Measurements from ENCODE around the gene LPAR1.

The LPAR1 gene

GRCh38 chr9:110895147-110895905 lies 142.9 kb downstream of the LPAR1 start:
- no peaks in the 10 kb centered on the region for H3K4me1 Mint-ChIP-seq
- H3K36me3 Mint-ChIP-seq: peaks cover 3 to 4% of the 10 kb centered on the region in 2 donors
- peaks cover 0 to 5% of the 10 kb centered on the region in 2 donors for H3K27me3 Mint-ChIP-seq
- no peak for ATAC-seq (replicated peaks)
- peaks cover 9 to 11% of the 10 kb centered on the region in 2 donors for H3K9me3 Mint-ChIP-seq
- DNase-seq: no peak
- H3K27ac Mint-ChIP-seq: no peak overlapping the region
- H3K4me3 Mint-ChIP-seq: no peak overlapping the region

- Mint-ChIP-seq H3K27ac (no peak overlapping the region), H3K27me3 (peaks cover 0 to 5% of the 10 kb centered on the region in 2 donors), H3K36me3 (peaks cover 3 to 4% of the 10 kb centered on the region in 2 donors), H3K4me1 (no peaks in the 10 kb centered on the region), H3K9me3 (peaks cover 9 to 11% of the 10 kb centered on the region in 2 donors), H3K4me3 (no peak overlapping the region)
- DNase-seq (no peak), ATAC-seq (replicated peaks) (no peak)
Measured at GRCh38 chr9:110894731-110895130, 143.5 kb downstream of the LPAR1 start.

GRCh38 chr9:110892689-110893088 lies 145.6 kb downstream of the LPAR1 start:
- peaks cover 3 to 4% of the 10 kb centered on the region in 2 donors for H3K36me3 Mint-ChIP-seq
- H3K27ac Mint-ChIP-seq: no peak overlapping the region
- no peaks in the 10 kb centered on the region for H3K4me1 Mint-ChIP-seq
- H3K9me3 Mint-ChIP-seq: peaks cover 9 to 11% of the 10 kb centered on the region in 2 donors
- no peak overlapping the region for H3K4me3 Mint-ChIP-seq
- DNase-seq: no peak
- no peak for ATAC-seq (replicated peaks)
- H3K27me3 Mint-ChIP-seq: peaks cover 0 to 5% of the 10 kb centered on the region in 2 donors

GRCh38 chr9:110891760-110892159 lies 146.5 kb downstream of the LPAR1 start:
- no peaks in the 10 kb centered on the region for H3K4me1 Mint-ChIP-seq
- no peaks in the 10 kb centered on the region for H3K27me3 Mint-ChIP-seq
- peaks cover 4 to 5% of the 10 kb centered on the region in 2 donors for H3K9me3 Mint-ChIP-seq
- no peak overlapping the region for H3K27ac Mint-ChIP-seq
- H3K36me3 Mint-ChIP-seq: no peaks in the 10 kb centered on the region
- H3K4me3 Mint-ChIP-seq: no peak overlapping the region
- ATAC-seq (replicated peaks): no peak
- no peak for DNase-seq

- Mint-ChIP-seq H3K9me3 (peaks cover 0 to 4% of the 10 kb centered on the region in 2 donors), H3K27ac (no peak overlapping the region), H3K4me3 (no peak overlapping the region), H3K36me3 (no peaks in the 10 kb centered on the region), H3K27me3 (no peaks in the 10 kb centered on the region), H3K4me1 (no peaks in the 10 kb centered on the region)
- DNase-seq (no peak), ATAC-seq (replicated peaks) (no peak)
Measured at GRCh38 chr9:110890416-110890815, 147.9 kb downstream of the LPAR1 start.

GRCh38 chr9:110887276-110887675 lies 151.0 kb downstream of the LPAR1 start:
- Mint-ChIP-seq H3K9me3 (peaks cover 0 to 2% of the 10 kb centered on the region in 2 donors), H3K4me3 (no peak overlapping the region), H3K4me1 (no peaks in the 10 kb centered on the region), H3K36me3 (no peaks in the 10 kb centered on the region), H3K27me3 (no peaks in the 10 kb centered on the region), H3K27ac (no peak overlapping the region)
- ATAC-seq (replicated peaks) (no peak), DNase-seq (no peak)

- Mint-ChIP-seq H3K4me1 (no peaks in the 10 kb centered on the region), H3K27me3 (no peaks in the 10 kb centered on the region), H3K27ac (no peak overlapping the region), H3K4me3 (no peak overlapping the region), H3K36me3 (no peaks in the 10 kb centered on the region), H3K9me3 (no peaks in the 10 kb centered on the region)
- DNase-seq: no peak
- no peak for ATAC-seq (replicated peaks)
Measured at GRCh38 chr9:110886832-110887231, 151.4 kb downstream of the LPAR1 start.

GRCh38 chr9:110880189-110880588 lies 158.1 kb downstream of the LPAR1 start:
- no peaks in the 10 kb centered on the region for H3K9me3 Mint-ChIP-seq

GRCh38 chr9:110877374-110877773 lies 160.9 kb downstream of the LPAR1 start:
- no peaks in the 10 kb centered on the region for H3K9me3 Mint-ChIP-seq
- peaks cover 0 to 1% of the 10 kb centered on the region in 2 donors for H3K36me3 Mint-ChIP-seq
- no peak overlapping the region for H3K4me3 Mint-ChIP-seq
- peaks cover 14% of the 10 kb centered on the region in 2 donors for H3K27me3 Mint-ChIP-seq
- peaks cover 4 to 7% of the 10 kb centered on the region in 2 donors for H3K4me1 Mint-ChIP-seq
- ATAC-seq (replicated peaks) (no peak), DNase-seq (no peak)
- H3K27ac Mint-ChIP-seq: no peak overlapping the region

More at GRCh38 chr9:110880189-110880588, 158.1 kb downstream of the LPAR1 start:
- H3K27ac Mint-ChIP-seq: no peak overlapping the region
- H3K36me3 Mint-ChIP-seq: peaks cover 0 to 1% of the 10 kb centered on the region in 2 donors
- no peak for ATAC-seq (replicated peaks)
- H3K4me1 Mint-ChIP-seq: peaks cover 3 to 5% of the 10 kb centered on the region in 2 donors
- no peak for DNase-seq
- no peak overlapping the region for H3K4me3 Mint-ChIP-seq
- peaks cover 5% of the 10 kb centered on the region in 2 donors for H3K27me3 Mint-ChIP-seq

GRCh38 chr9:110876929-110877328 lies 161.3 kb downstream of the LPAR1 start:
- no peak overlapping the region for H3K27ac Mint-ChIP-seq
- H3K4me3 Mint-ChIP-seq: no peak overlapping the region
- H3K9me3 Mint-ChIP-seq: no peaks in the 10 kb centered on the region
- ATAC-seq (replicated peaks): no peak
- H3K36me3 Mint-ChIP-seq: peaks cover 0 to 1% of the 10 kb centered on the region in 2 donors
- no peak for DNase-seq
- H3K4me1 Mint-ChIP-seq: peaks cover 4 to 7% of the 10 kb centered on the region in 2 donors
- H3K27me3 Mint-ChIP-seq: peaks cover 14 to 16% of the 10 kb centered on the region in 2 donors

- H3K27ac Mint-ChIP-seq: no peak overlapping the region
- peaks cover 0 to 1% of the 10 kb centered on the region in 2 donors for H3K36me3 Mint-ChIP-seq
- no peaks in the 10 kb centered on the region for H3K9me3 Mint-ChIP-seq
- ATAC-seq (replicated peaks) (peak; percentile 65 to 81), DNase-seq (no peak)
- H3K4me1 Mint-ChIP-seq: peaks cover 4 to 7% of the 10 kb centered on the region in 2 donors
- H3K4me3 Mint-ChIP-seq: no peak overlapping the region
- H3K27me3 Mint-ChIP-seq: peaks cover 14 to 16% of the 10 kb centered on the region in 2 donors
Measured at GRCh38 chr9:110874963-110875674, 163.2 kb downstream of the LPAR1 start.

GRCh38 chr9:110872920-110873319 lies 165.3 kb downstream of the LPAR1 start:
- Mint-ChIP-seq H3K4me1 (peaks cover 4 to 7% of the 10 kb centered on the region in 2 donors), H3K27ac (no peak overlapping the region), H3K4me3 (no peak overlapping the region), H3K27me3 (peaks cover 14 to 16% of the 10 kb centered on the region in 2 donors), H3K9me3 (no peaks in the 10 kb centered on the region), H3K36me3 (peaks cover 0 to 1% of the 10 kb centered on the region in 2 donors)
- DNase-seq: no peak
- no peak for ATAC-seq (replicated peaks)

- Mint-ChIP-seq H3K36me3 (peaks cover 0 to 1% of the 10 kb centered on the region in 2 donors), H3K9me3 (no peaks in the 10 kb centered on the region), H3K27me3 (peaks cover 14 to 16% of the 10 kb centered on the region in 2 donors), H3K4me3 (no peak overlapping the region), H3K4me1 (peaks cover 4 to 7% of the 10 kb centered on the region in 2 donors), H3K27ac (no peak overlapping the region)
- no peak for DNase-seq
- no peak for ATAC-seq (replicated peaks)
Measured at GRCh38 chr9:110871736-110872135, 166.5 kb downstream of the LPAR1 start.

GRCh38 chr9:110869931-110870330 lies 168.3 kb downstream of the LPAR1 start:
- ATAC-seq (replicated peaks) (no peak), DNase-seq (no peak)
- H3K36me3 Mint-ChIP-seq: no peaks in the 10 kb centered on the region
- no peaks in the 10 kb centered on the region for H3K9me3 Mint-ChIP-seq
- H3K27ac Mint-ChIP-seq: no peak overlapping the region
- H3K27me3 Mint-ChIP-seq: peaks cover 6 to 10% of the 10 kb centered on the region in 2 donors
- no peak overlapping the region for H3K4me3 Mint-ChIP-seq
- H3K4me1 Mint-ChIP-seq: no peaks in the 10 kb centered on the region

GRCh38 chr9:110864011-110864410 lies 174.3 kb downstream of the LPAR1 start:
- Mint-ChIP-seq H3K27ac (no peak overlapping the region), H3K4me3 (no peak overlapping the region), H3K9me3 (peaks cover 14 to 20% of the 10 kb centered on the region in 2 donors), H3K27me3 (no peaks in the 10 kb centered on the region), H3K36me3 (no peaks in the 10 kb centered on the region), H3K4me1 (no peaks in the 10 kb centered on the region)
- DNase-seq: no peak
- ATAC-seq (replicated peaks): no peak

Data from stimulated activated naive B cell treated with anti-CD40 and anti-IgM and Interleukin-4, amounts not matched to agents 10 μg/mL and 1 μg/mL and 100 μg/mL, for 72 hours (primary cell).